Transverse colon (tissue), 4 donors: ENCODE data around the gene PIMREG.

Source experiments
- EP300 ChIP-seq: sonication (generic); formaldehyde crosslinking; IDR thresholded peaks from one replicate; pipeline ENCODE4 v1.6.1; 2017; ENCODE audit warnings: antibody characterized with exemption, low read depth
- POLR2A ChIP-seq: fragments of 450-650 bp; IDR thresholded peaks from one replicate; pipeline ENCODE4 v1.6.1; 2016; ENCODE audit warnings: antibody characterized with exemption, mild to moderate bottlenecking, moderate library complexity
- POLR2AphosphoS5 ChIP-seq, 3 donors: sonication (generic); formaldehyde crosslinking; IDR thresholded peaks; one replicate each; pipeline ENCODE4 v1.6.1; 2016; ENCODE audit warnings: antibody characterized with exemption in 3 of 3
- TF ChIP-seq, protein P1 (sequence below), 5 experiments: fragments of 200-600 bp in 3 of 5; fragments of 450-650 bp in 2 of 5; sonication (generic) in 3 of 5; IDR thresholded peaks; 1 replicate in 2 of 5; 2 replicates in 3 of 5; pipeline ENCODE4 v1.5.1; 2016 to 2017; ENCODE audit warnings: antibody characterized with exemption in 5 of 5, inconsistent platforms in 3 of 5, mild to moderate bottlenecking in 2 of 5, moderate library complexity in 1 of 5

DNA sequence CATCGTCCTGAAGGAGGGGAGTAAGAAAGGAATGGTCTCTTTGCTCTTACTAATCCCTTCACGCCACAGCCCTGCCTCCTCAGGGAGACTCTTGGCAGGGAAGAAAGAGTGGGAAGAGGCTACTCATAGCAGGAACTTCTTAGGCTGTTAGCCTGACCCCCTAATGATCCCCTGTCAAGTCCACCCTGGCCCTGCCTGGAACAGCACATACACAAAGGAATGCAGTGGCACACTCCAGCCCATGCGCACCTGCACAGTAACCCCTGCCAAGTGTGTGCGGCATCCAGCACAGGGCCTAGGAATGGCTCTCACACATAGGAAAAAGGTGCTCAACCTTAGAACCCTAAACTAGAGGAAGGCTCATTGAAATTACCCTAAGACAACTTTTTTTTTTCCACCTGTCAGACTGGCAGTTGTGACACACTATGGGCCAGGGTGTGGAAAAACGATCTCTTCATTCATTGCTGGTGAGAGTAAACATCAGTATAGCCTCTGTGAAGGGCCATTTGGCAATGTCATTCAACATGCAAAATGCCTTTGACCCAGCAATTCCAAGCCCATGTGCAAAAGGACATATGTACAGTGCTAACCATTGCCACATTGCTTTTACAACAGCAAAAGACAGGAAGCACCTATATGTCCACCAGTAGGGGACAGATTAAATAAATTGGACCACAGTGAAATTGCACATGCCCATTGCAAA lies 50.1 kb downstream of the PIMREG start:
- TF ChIP-seq, protein P1, sequence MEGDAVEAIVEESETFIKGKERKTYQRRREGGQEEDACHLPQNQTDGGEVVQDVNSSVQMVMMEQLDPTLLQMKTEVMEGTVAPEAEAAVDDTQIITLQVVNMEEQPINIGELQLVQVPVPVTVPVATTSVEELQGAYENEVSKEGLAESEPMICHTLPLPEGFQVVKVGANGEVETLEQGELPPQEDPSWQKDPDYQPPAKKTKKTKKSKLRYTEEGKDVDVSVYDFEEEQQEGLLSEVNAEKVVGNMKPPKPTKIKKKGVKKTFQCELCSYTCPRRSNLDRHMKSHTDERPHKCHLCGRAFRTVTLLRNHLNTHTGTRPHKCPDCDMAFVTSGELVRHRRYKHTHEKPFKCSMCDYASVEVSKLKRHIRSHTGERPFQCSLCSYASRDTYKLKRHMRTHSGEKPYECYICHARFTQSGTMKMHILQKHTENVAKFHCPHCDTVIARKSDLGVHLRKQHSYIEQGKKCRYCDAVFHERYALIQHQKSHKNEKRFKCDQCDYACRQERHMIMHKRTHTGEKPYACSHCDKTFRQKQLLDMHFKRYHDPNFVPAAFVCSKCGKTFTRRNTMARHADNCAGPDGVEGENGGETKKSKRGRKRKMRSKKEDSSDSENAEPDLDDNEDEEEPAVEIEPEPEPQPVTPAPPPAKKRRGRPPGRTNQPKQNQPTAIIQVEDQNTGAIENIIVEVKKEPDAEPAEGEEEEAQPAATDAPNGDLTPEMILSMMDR (IDR thresholded peaks at IDR 0.05) = peak in 1 of 5 experiments; percentile 52
- peak; percentile 38 for TF ChIP-seq EP300
- TF ChIP-seq POLR2AphosphoS5 (IDR thresholded peaks at IDR 0.05) = peak in 1 of 3 donors; percentile 64
- TF ChIP-seq POLR2A = no peak
